ENCODE results near the gene SCARB1.

The SCARB1 gene

GRCh38 chr12:124745891-124746570 is 117.6 kb downstream of the SCARB1 start:
- Histone ChIP-seq H3F3A (ENCODE audit: insufficient read depth, low read length) (no peaks in the 10 kb centered on the region), H3K4me1 (ENCODE audit: low read length) (no peaks in the 10 kb centered on the region), H3K9me3 (replicated peaks; ENCODE audit: insufficient read depth, low read length) (no peaks in the 10 kb centered on the region), H3K27ac (ENCODE audit: low read length) (no peak overlapping the region), H3K27me3 (replicated peaks; ENCODE audit: insufficient read depth, low read length) (no peaks in the 10 kb centered on the region), H3K4me3 (ENCODE audit: low read length) (no peak overlapping the region), H3K4me2 (ENCODE audit: low read depth, low read length) (no peak overlapping the region), H3K9me2 (replicated peaks; ENCODE audit: insufficient read depth, low read length) (no peaks in the 10 kb centered on the region), H4K20me1 (ENCODE audit: insufficient read depth, low read length) (no peaks in the 10 kb centered on the region), H3K36me3 (replicated peaks; ENCODE audit: insufficient read depth, low read length) (no peaks in the 10 kb centered on the region), H3K9ac (ENCODE audit: low read length) (no peak overlapping the region), H3K79me2 (ENCODE audit: low read length) (no peaks in the 10 kb centered on the region), H2AFZ (ENCODE audit: low read length) (no peak overlapping the region)
- TF ChIP-seq CTCF (IDR thresholded peaks at IDR 0.05; ENCODE audit: low read length) (no peak), EZH2 (optimal IDR thresholded peaks at IDR 0.05; ENCODE audit: low read depth, low read length) (no peak), EZH2phosphoT487 (IDR thresholded peaks at IDR 0.05; ENCODE audit: low read length) (no peak)
- no peak for DNase-seq

- Histone ChIP-seq H3K9ac (ENCODE audit: low read length) (no peak overlapping the region), H3K79me2 (ENCODE audit: low read length) (no peaks in the 10 kb centered on the region), H3K9me3 (replicated peaks; ENCODE audit: insufficient read depth, low read length) (no peaks in the 10 kb centered on the region), H3F3A (ENCODE audit: insufficient read depth, low read length) (no peaks in the 10 kb centered on the region), H3K27me3 (replicated peaks; ENCODE audit: insufficient read depth, low read length) (no peaks in the 10 kb centered on the region), H3K27ac (ENCODE audit: low read length) (no peak overlapping the region), H3K4me1 (ENCODE audit: low read length) (no peaks in the 10 kb centered on the region), H3K36me3 (replicated peaks; ENCODE audit: insufficient read depth, low read length) (no peaks in the 10 kb centered on the region), H3K4me3 (ENCODE audit: low read length) (no peak overlapping the region), H4K20me1 (ENCODE audit: insufficient read depth, low read length) (no peaks in the 10 kb centered on the region), H3K4me2 (ENCODE audit: low read depth, low read length) (no peak overlapping the region), H3K9me2 (replicated peaks; ENCODE audit: insufficient read depth, low read length) (no peaks in the 10 kb centered on the region), H2AFZ (ENCODE audit: low read length) (no peak overlapping the region)
- TF ChIP-seq EZH2phosphoT487 (IDR thresholded peaks at IDR 0.05; ENCODE audit: low read length) (no peak), CTCF (IDR thresholded peaks at IDR 0.05; ENCODE audit: low read length) (no peak), EZH2 (optimal IDR thresholded peaks at IDR 0.05; ENCODE audit: low read depth, low read length) (no peak)
- no peak for DNase-seq
These were observed 118.2 kb downstream of the SCARB1 start for GRCh38 chr12:124745465-124745890.

- no peak overlapping the region for H3K4me2 ChIP-seq (ENCODE audit: low read depth, low read length)
- no peaks in the 10 kb centered on the region for H3F3A ChIP-seq (ENCODE audit: insufficient read depth, low read length)
These were observed 118.8 kb downstream of the SCARB1 start for GRCh38 chr12:124744659-124745464.

More at GRCh38 chr12:124744659-124745464, 118.8 kb downstream of the SCARB1 start:
- Histone ChIP-seq H3K4me1 (ENCODE audit: low read length) (no peaks in the 10 kb centered on the region), H3K79me2 (ENCODE audit: low read length) (no peaks in the 10 kb centered on the region), H3K4me3 (ENCODE audit: low read length) (no peak overlapping the region), H3K27me3 (replicated peaks; ENCODE audit: insufficient read depth, low read length) (no peaks in the 10 kb centered on the region), H4K20me1 (ENCODE audit: insufficient read depth, low read length) (no peaks in the 10 kb centered on the region), H3K9ac (ENCODE audit: low read length) (no peak overlapping the region), H3K9me3 (replicated peaks; ENCODE audit: insufficient read depth, low read length) (no peaks in the 10 kb centered on the region), H3K36me3 (replicated peaks; ENCODE audit: insufficient read depth, low read length) (no peaks in the 10 kb centered on the region), H3K9me2 (replicated peaks; ENCODE audit: insufficient read depth, low read length) (no peaks in the 10 kb centered on the region), H3K27ac (ENCODE audit: low read length) (no peak overlapping the region), H2AFZ (ENCODE audit: low read length) (no peak overlapping the region)
- TF ChIP-seq EZH2 (optimal IDR thresholded peaks at IDR 0.05; ENCODE audit: low read depth, low read length) = no peak
- peak; percentile 14 for DNase-seq
